Measurements from ENCODE around the gene CFAP90.

CFAP90 gene

DNA sequence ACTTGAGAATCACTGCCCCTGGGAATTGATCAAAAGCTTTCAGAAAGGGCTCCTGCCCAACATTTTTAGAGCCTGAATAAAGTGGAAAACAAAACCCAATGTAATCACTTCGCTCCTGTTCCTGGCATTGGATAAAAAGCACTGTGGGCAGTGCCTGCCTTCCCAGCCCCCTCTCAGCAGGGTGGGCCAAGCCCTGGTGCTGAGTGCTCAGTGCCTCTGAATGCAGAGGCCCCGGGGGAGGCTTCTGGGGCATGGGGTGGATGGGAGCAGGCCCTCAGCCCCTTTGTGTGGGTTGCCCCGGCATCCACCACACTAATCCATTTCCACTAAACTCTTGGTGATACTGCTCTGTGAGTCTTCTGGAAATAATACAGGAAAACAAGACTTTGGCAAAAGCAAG, 55.6 kb downstream of the CFAP90 start:
- Histone ChIP-seq H3K4me2 (ENCODE audit: low read depth, low read length, poor library complexity, severe bottlenecking) (no peak overlapping the region), H3K27ac (ENCODE audit: low read depth, low read length) (no peak overlapping the region), H3K9me3 (ENCODE audit: insufficient read depth, low read length) (no peaks in the 10 kb centered on the region), H2AFZ (ENCODE audit: low read depth, low read length, severe bottlenecking) (no peak overlapping the region), H3K27me3 (ENCODE audit: low read length) (no peaks in the 10 kb centered on the region), H3K36me3 (ENCODE audit: low read length) (no peaks in the 10 kb centered on the region), H3K9ac (ENCODE audit: low read length) (no peak overlapping the region), H3K4me3 (ENCODE audit: insufficient read depth, low read length, poor library complexity, severe bottlenecking) (no peak overlapping the region), H3K9me2 (replicated peaks; ENCODE audit: insufficient read depth, low read length) (no peaks in the 10 kb centered on the region), H3K79me2 (ENCODE audit: insufficient read depth, low read length) (no peaks in the 10 kb centered on the region), H4K20me1 (ENCODE audit: low read depth, low read length) (no peaks in the 10 kb centered on the region), H3F3A (ENCODE audit: insufficient read depth) (no peaks in the 10 kb centered on the region)
- TF ChIP-seq CTCF (IDR thresholded peaks at IDR 0.05; ENCODE audit: insufficient read depth, low read length, poor library complexity, severe bottlenecking) = no peak

DNA sequence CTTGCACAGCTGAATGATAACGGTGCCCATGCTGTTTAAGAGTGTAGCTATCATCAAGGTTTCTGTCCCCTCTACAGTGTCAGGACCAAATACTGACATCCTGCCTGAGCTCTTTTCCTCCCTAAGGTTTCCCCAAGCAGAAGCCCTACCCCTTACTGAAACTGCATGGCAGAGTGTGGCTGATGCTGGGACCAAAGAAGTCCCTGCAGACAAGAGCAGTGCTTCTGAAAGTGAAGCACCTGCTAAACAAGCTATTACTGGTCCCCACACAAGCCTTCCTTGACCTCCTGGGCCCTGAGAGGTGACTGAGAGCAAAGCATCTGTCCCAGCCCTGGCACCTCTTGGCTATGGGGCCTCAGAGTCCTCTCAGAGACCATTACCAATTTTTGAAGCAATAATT, 56.1 kb downstream of the CFAP90 start:
- no peaks in the 10 kb centered on the region for H3K9me2 ChIP-seq (replicated peaks; ENCODE audit: insufficient read depth, low read length)
- no peaks in the 10 kb centered on the region for H3F3A ChIP-seq (ENCODE audit: insufficient read depth)
- no peak overlapping the region for H3K4me3 ChIP-seq (ENCODE audit: insufficient read depth, low read length, poor library complexity, severe bottlenecking)
- H3K79me2 ChIP-seq (ENCODE audit: insufficient read depth, low read length) = no peaks in the 10 kb centered on the region
- H3K36me3 ChIP-seq (ENCODE audit: low read length) = no peaks in the 10 kb centered on the region
- no peaks in the 10 kb centered on the region for H3K27me3 ChIP-seq (ENCODE audit: low read length)
- H2AFZ ChIP-seq (ENCODE audit: low read depth, low read length, severe bottlenecking) = no peak overlapping the region
- H3K27ac ChIP-seq (ENCODE audit: low read depth, low read length) = no peak overlapping the region
- H4K20me1 ChIP-seq (ENCODE audit: low read depth, low read length) = no peaks in the 10 kb centered on the region
- H3K9me3 ChIP-seq (ENCODE audit: insufficient read depth, low read length) = no peaks in the 10 kb centered on the region
- no peak overlapping the region for H3K4me2 ChIP-seq (ENCODE audit: low read depth, low read length, poor library complexity, severe bottlenecking)
- no peak for TF ChIP-seq EZH2phosphoT487 (conservative IDR thresholded peaks at IDR 0.05; ENCODE audit: low read length)
- no peak for TF ChIP-seq CTCF (IDR thresholded peaks at IDR 0.05; ENCODE audit: insufficient read depth, low read length, poor library complexity, severe bottlenecking)
- no peak overlapping the region for H3K9ac ChIP-seq (ENCODE audit: low read length)

- no peaks in the 10 kb centered on the region for H3K27me3 ChIP-seq (ENCODE audit: low read length)
- H3K9ac ChIP-seq (ENCODE audit: low read length) = no peak overlapping the region
- no peaks in the 10 kb centered on the region for H4K20me1 ChIP-seq (ENCODE audit: low read depth, low read length)
- H3K9me2 ChIP-seq (replicated peaks; ENCODE audit: insufficient read depth, low read length) = no peaks in the 10 kb centered on the region
- H3K27ac ChIP-seq (ENCODE audit: low read depth, low read length) = no peak overlapping the region
- no peaks in the 10 kb centered on the region for H3F3A ChIP-seq (ENCODE audit: insufficient read depth)
- no peak overlapping the region for H3K4me3 ChIP-seq (ENCODE audit: insufficient read depth, low read length, poor library complexity, severe bottlenecking)
- H3K9me3 ChIP-seq (ENCODE audit: insufficient read depth, low read length) = no peaks in the 10 kb centered on the region
- H2AFZ ChIP-seq (ENCODE audit: low read depth, low read length, severe bottlenecking) = no peak overlapping the region
- no peaks in the 10 kb centered on the region for H3K79me2 ChIP-seq (ENCODE audit: insufficient read depth, low read length)
- TF ChIP-seq EZH2phosphoT487 (conservative IDR thresholded peaks at IDR 0.05; ENCODE audit: low read length) (no peak), CTCF (IDR thresholded peaks at IDR 0.05; ENCODE audit: insufficient read depth, low read length, poor library complexity, severe bottlenecking) (no peak)
- H3K36me3 ChIP-seq (ENCODE audit: low read length) = no peaks in the 10 kb centered on the region
- H3K4me2 ChIP-seq (ENCODE audit: low read depth, low read length, poor library complexity, severe bottlenecking) = no peak overlapping the region
Observed at GRCh38 chr5:7794311-7794710, 56.6 kb downstream of the CFAP90 start.

GRCh38 chr5:7793895-7794294, 57.0 kb downstream of the CFAP90 start:
- Histone ChIP-seq H3K27me3 (ENCODE audit: low read length) (no peaks in the 10 kb centered on the region), H3F3A (ENCODE audit: insufficient read depth) (no peaks in the 10 kb centered on the region), H3K4me2 (ENCODE audit: low read depth, low read length, poor library complexity, severe bottlenecking) (no peak overlapping the region), H3K9ac (ENCODE audit: low read length) (no peak overlapping the region), H2AFZ (ENCODE audit: low read depth, low read length, severe bottlenecking) (no peak overlapping the region), H3K79me2 (ENCODE audit: insufficient read depth, low read length) (no peaks in the 10 kb centered on the region), H3K9me3 (ENCODE audit: insufficient read depth, low read length) (no peaks in the 10 kb centered on the region), H3K4me3 (ENCODE audit: insufficient read depth, low read length, poor library complexity, severe bottlenecking) (no peak overlapping the region), H4K20me1 (ENCODE audit: low read depth, low read length) (no peaks in the 10 kb centered on the region), H3K27ac (ENCODE audit: low read depth, low read length) (no peak overlapping the region), H3K36me3 (ENCODE audit: low read length) (no peaks in the 10 kb centered on the region), H3K9me2 (replicated peaks; ENCODE audit: insufficient read depth, low read length) (no peaks in the 10 kb centered on the region)
- TF ChIP-seq CTCF (IDR thresholded peaks at IDR 0.05; ENCODE audit: insufficient read depth, low read length, poor library complexity, severe bottlenecking) (no peak), EZH2phosphoT487 (conservative IDR thresholded peaks at IDR 0.05; ENCODE audit: low read length) (no peak)
